H9 (cell line): ENCODE data around the gene CACNB3. TPM values are rescaled to one million over a fixed set of nuclear protein-coding genes. Genes with fewer than 3 reads are reported as not detected.
"Not testable (repeated sequence)": the region's sequence is repeated elsewhere in the genome, so short reads cannot be mapped to it uniquely, and the experiment has no call there.

Source experiments
- DNase-seq: peaks from one replicate; pipeline ENCODE4 v3.0.0-alpha.2; 2017
- H2AFZ ChIP-seq: one replicate; pipeline ENCODE4 v1.6.1; 2013; ENCODE audit warnings: mild to moderate bottlenecking, low read length, control low read depth, moderate library complexity
- H2AK5ac ChIP-seq: 2 replicates; pipeline ENCODE4 v1.6.1; 2013; ENCODE audit warnings: low read length, control low read depth, mixed read lengths; ENCODE audit not compliant: insufficient read length
- H2BK120ac ChIP-seq: one replicate; pipeline ENCODE4 v1.6.1; 2013; ENCODE audit warnings: low read depth, mild to moderate bottlenecking, low read length, control low read depth, inconsistent platforms; ENCODE audit not compliant: poor library complexity, severe bottlenecking
- H2BK12ac ChIP-seq: 2 replicates; pipeline ENCODE4 v1.6.1; 2013; ENCODE audit warnings: low read length, control low read depth, mixed read lengths, low read depth; ENCODE audit not compliant: insufficient read length
- H2BK15ac ChIP-seq: 2 replicates; pipeline ENCODE4 v1.6.1; 2013; ENCODE audit warnings: low read depth, low read length, control low read depth
- H2BK20ac ChIP-seq: one replicate; pipeline ENCODE4 v1.6.1; 2013; ENCODE audit warnings: low read depth, mild to moderate bottlenecking, low read length, control low read depth, inconsistent platforms; ENCODE audit not compliant: poor library complexity, severe bottlenecking
- H2BK5ac ChIP-seq: 2 replicates; pipeline ENCODE4 v1.6.1; 2013; ENCODE audit warnings: low read length, control low read depth, mixed read lengths; ENCODE audit not compliant: insufficient read length
- H3K14ac ChIP-seq: 2 replicates; pipeline ENCODE4 v1.6.1; 2013; ENCODE audit warnings: low read length, control low read depth; ENCODE audit not compliant: insufficient read depth
- H3K18ac ChIP-seq: 2 replicates; pipeline ENCODE4 v1.6.1; 2013; ENCODE audit warnings: low read depth, mild to moderate bottlenecking, mixed read lengths, low read length, control low read depth; ENCODE audit not compliant: insufficient read length
- H3K23ac ChIP-seq: 2 replicates; pipeline ENCODE4 v1.6.1; 2013; ENCODE audit warnings: low read length, control low read depth, mixed read lengths, low read depth; ENCODE audit not compliant: insufficient read length
- H3K23me2 ChIP-seq: 2 replicates; pipeline ENCODE4 v1.6.1; 2013; ENCODE audit warnings: low read depth, mild to moderate bottlenecking, mixed read lengths, low read length, control low read depth; ENCODE audit not compliant: insufficient read length, poor library complexity, severe bottlenecking
- H3K27ac ChIP-seq: 2 replicates; pipeline ENCODE4 v1.5.1; 2013; ENCODE audit warnings: low read length, control low read depth, mixed read lengths, low read depth; ENCODE audit not compliant: insufficient read length
- H3K27me3 ChIP-seq: 2 replicates; pipeline ENCODE4 v1.6.1; 2013; ENCODE audit warnings: low read length, control low read depth, inconsistent platforms; ENCODE audit not compliant: insufficient read depth
- H3K4ac ChIP-seq: 2 replicates; pipeline ENCODE4 v1.6.1; 2013; ENCODE audit warnings: low read depth, mild to moderate bottlenecking, control low read depth, inconsistent platforms, low read length, moderate library complexity
- H3K4me1 ChIP-seq: 2 replicates; pipeline ENCODE4 v1.6.1; 2013; ENCODE audit warnings: low read length, control low read depth, inconsistent platforms; ENCODE audit not compliant: insufficient read depth
- H3K4me2 ChIP-seq: 2 replicates; pipeline ENCODE4 v1.6.1; 2013; ENCODE audit warnings: low read length, control low read depth, mixed read lengths; ENCODE audit not compliant: insufficient read length, insufficient read depth
- H3K56ac ChIP-seq: 2 replicates; pipeline ENCODE4 v1.6.1; 2013; ENCODE audit warnings: low read depth, mild to moderate bottlenecking, mixed read lengths, low read length, control low read depth; ENCODE audit not compliant: insufficient read length
- H3K79me1 ChIP-seq: 2 replicates; pipeline ENCODE4 v1.6.1; 2013; ENCODE audit warnings: low read depth, mild to moderate bottlenecking, moderate library complexity, low read length, control low read depth, inconsistent platforms; ENCODE audit not compliant: insufficient read depth, poor library complexity, severe bottlenecking
- H3K79me2 ChIP-seq: 2 replicates; pipeline ENCODE4 v1.6.1; 2013; ENCODE audit warnings: low read length, control low read depth, inconsistent platforms; ENCODE audit not compliant: insufficient read depth
- H3K9ac ChIP-seq: 2 replicates; pipeline ENCODE4 v1.6.1; 2013; ENCODE audit warnings: low read length, control low read depth, mixed read lengths; ENCODE audit not compliant: insufficient read length; ENCODE audit errors: extremely low read depth
- H3K9me3 ChIP-seq: one replicate; pipeline ENCODE4 v1.6.1; 2013; ENCODE audit warnings: low read depth, low read length, inconsistent platforms; ENCODE audit not compliant: control insufficient read depth
- H3T11ph ChIP-seq: one replicate; pipeline ENCODE4 v1.6.1; 2013; ENCODE audit warnings: mild to moderate bottlenecking, low read length, control low read depth, inconsistent platforms
- H4K20me1 ChIP-seq: one replicate; pipeline ENCODE4 v1.6.1; 2013; ENCODE audit not compliant: control insufficient read depth, insufficient read length, insufficient read depth
- H4K5ac ChIP-seq: 2 replicates; pipeline ENCODE4 v1.6.1; 2013; ENCODE audit warnings: low read depth, mild to moderate bottlenecking, mixed read lengths, low read length, control low read depth; ENCODE audit not compliant: insufficient read length
- H4K8ac ChIP-seq: replicated peaks from 2 replicates; pipeline ENCODE4 v1.6.1; 2013; ENCODE audit warnings: low read length, control low read depth, mixed read lengths, low read depth; ENCODE audit not compliant: insufficient read length
- H4K91ac ChIP-seq: 2 replicates; pipeline ENCODE4 v1.6.1; 2013; ENCODE audit warnings: low read depth, mild to moderate bottlenecking, moderate library complexity, mixed read lengths, low read length, control low read depth; ENCODE audit not compliant: insufficient read length
- H3K27ac Mint-ChIP-seq, 3 experiments: 2 replicates in 2 of 3; 3 replicates in 1 of 3; pipeline ENCODE4 v1.8.0; 2020 to 2021; ENCODE audit warnings: mixed read lengths in 3 of 3, mild to moderate bottlenecking in 1 of 3, moderate library complexity in 1 of 3
- H3K27me3 Mint-ChIP-seq: 2 replicates; pipeline ENCODE4 v1.8.0; 2021; ENCODE audit warnings: low read depth, mild to moderate bottlenecking, moderate library complexity, mixed read lengths
- H3K36me3 Mint-ChIP-seq, 3 experiments: 2 replicates in 2 of 3; 3 replicates in 1 of 3; pipeline ENCODE4 v1.8.0; 2020 to 2021; ENCODE audit warnings: low read depth in 3 of 3, mixed read lengths in 3 of 3; ENCODE audit not compliant: insufficient read depth in 1 of 3
- H3K4me1 Mint-ChIP-seq, 2 experiments: 2 replicates each; pipeline ENCODE4 v1.8.0; 2020; ENCODE audit warnings: mixed read lengths in 2 of 2
- H3K4me3 Mint-ChIP-seq, 2 experiments: 2 replicates in 1 of 2; 3 replicates in 1 of 2; pipeline ENCODE4 v1.8.0; 2020 to 2021; ENCODE audit warnings: mild to moderate bottlenecking in 2 of 2, mixed read lengths in 2 of 2, moderate library complexity in 1 of 2
- H3K9me3 Mint-ChIP-seq, 2 experiments: 2 replicates in 1 of 2; 3 replicates in 1 of 2; pipeline ENCODE4 v1.8.0; 2020; ENCODE audit warnings: mild to moderate bottlenecking in 2 of 2, mixed read lengths in 2 of 2, moderate library complexity in 1 of 2
- WGBS: extraction: QIAGEN DNeasy Blood & Tissue Kit; methylation state at CpG from one replicate; pipeline ENCODE4 v1.1.7; 2013; ENCODE audit warnings: missing lambda C conversion rate, low lambda C conversion rate, mixed read lengths; ENCODE audit not compliant: insufficient read length; ENCODE audit errors: extremely low coverage; 5-methylcytosine and 5-hydroxymethylcytosine counted together
- total RNA-seq: library from RNA; stranded (reverse); gene quantifications from 2 replicates; pipeline ENCODE4 v1.2.1, GENCODE V29; 2021
- TF ChIP-seq, protein P1 (sequence below): fragments of 200-600 bp; sonication (generic); conservative IDR thresholded peaks from 3 replicates; pipeline ENCODE4 v1.8.0; 2021; ENCODE audit warnings: antibody characterized with exemption, mild to moderate bottlenecking

The CACNB3 gene
- total RNA-seq, 1 experiment from 2014 or later = 35.1 TPM

DNA sequence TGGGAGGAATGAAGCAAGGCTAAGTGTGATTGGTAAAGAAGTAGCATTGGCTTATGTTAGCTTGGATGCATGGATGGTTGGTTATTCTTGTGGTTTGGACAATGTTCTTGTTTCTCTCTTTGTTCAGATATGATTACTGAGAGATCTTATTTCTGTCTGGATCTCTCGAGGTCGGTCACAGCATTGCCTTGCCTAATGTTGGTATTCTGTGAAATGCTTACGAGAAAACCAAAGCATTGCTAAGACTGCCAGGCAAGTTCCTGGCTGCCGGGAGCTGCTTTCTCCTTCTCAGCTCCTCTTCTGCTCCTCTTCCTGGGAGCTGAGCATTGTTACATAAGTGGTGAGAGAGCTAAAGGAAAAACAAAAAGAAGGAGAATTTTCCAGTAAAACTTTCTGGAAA, 54.8 kb downstream of the CACNB3 start:
- Histone ChIP-seq H2AK5ac (no peak overlapping the region), H3K27me3 (no peaks in the 10 kb centered on the region), H3K56ac (no peak overlapping the region), H4K8ac (no peak overlapping the region), H3K9ac (no peak overlapping the region), H3K4me2 (no peak overlapping the region), H3K79me1 (no peaks in the 10 kb centered on the region), H2BK15ac (no peak overlapping the region), H2BK120ac (no peak overlapping the region), H2BK5ac (no peak overlapping the region), H2BK20ac (no peak overlapping the region), H4K20me1 (no peaks in the 10 kb centered on the region), H2AFZ (no peak overlapping the region), H3K79me2 (no peaks in the 10 kb centered on the region), H3K9me3 (no peaks in the 10 kb centered on the region), H3K27ac (no peak overlapping the region), H3K23ac (no peak overlapping the region), H3K23me2 (no peaks in the 10 kb centered on the region), H3K4ac (no peak overlapping the region), H3T11ph (no peak overlapping the region), H3K4me1 (no peaks in the 10 kb centered on the region), H4K91ac (no peak overlapping the region), H2BK12ac (no peak overlapping the region), H3K18ac (no peak overlapping the region), H4K5ac (no peak overlapping the region), H3K14ac (no peak overlapping the region)
- no peaks in the 10 kb centered on the region for H3K36me3 Mint-ChIP-seq
- no peak for DNase-seq
- WGBS = no CpG with 5 or more reads among the region's 4 CpGs
- TF ChIP-seq, protein P1, sequence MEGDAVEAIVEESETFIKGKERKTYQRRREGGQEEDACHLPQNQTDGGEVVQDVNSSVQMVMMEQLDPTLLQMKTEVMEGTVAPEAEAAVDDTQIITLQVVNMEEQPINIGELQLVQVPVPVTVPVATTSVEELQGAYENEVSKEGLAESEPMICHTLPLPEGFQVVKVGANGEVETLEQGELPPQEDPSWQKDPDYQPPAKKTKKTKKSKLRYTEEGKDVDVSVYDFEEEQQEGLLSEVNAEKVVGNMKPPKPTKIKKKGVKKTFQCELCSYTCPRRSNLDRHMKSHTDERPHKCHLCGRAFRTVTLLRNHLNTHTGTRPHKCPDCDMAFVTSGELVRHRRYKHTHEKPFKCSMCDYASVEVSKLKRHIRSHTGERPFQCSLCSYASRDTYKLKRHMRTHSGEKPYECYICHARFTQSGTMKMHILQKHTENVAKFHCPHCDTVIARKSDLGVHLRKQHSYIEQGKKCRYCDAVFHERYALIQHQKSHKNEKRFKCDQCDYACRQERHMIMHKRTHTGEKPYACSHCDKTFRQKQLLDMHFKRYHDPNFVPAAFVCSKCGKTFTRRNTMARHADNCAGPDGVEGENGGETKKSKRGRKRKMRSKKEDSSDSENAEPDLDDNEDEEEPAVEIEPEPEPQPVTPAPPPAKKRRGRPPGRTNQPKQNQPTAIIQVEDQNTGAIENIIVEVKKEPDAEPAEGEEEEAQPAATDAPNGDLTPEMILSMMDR = no peak
- 0 out of 4 replicates have a peak, but pooled peaks cover 0 to under 1% of the 10 kb centered on the region in 2 experiments for H3K4me1 Mint-ChIP-seq
- peaks cover 2% of the 10 kb centered on the region; the same call in 1 of the 2 replicates for H3K27me3 Mint-ChIP-seq
- no peak overlapping the region for H3K4me3 Mint-ChIP-seq
- no peak overlapping the region for H3K27ac Mint-ChIP-seq
- no peaks in the 10 kb centered on the region; a peak in 1 of 5 replicates for H3K9me3 Mint-ChIP-seq

DNA sequence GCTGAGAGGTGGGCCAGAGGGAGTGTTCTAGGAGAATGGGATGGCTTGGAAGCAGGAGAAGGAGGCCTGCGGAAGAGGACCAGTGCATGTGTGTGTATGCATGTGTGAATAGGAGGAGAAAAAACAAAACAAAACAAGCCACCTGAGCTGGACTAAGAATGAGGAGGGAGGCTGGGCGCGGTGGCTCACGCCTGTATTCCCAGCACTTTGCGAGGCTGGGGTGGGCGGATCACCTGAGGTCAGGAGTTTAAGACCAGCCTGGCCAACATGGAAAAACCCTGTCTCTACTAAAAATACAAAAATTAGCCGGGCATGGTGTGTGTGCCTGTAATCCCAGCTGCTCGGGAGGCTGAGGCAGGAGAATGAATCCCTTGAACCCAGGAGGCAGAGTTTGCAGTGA, 55.2 kb downstream of the CACNB3 start:
- H4K5ac ChIP-seq, H3K27me3 Mint-ChIP-seq, H2BK120ac ChIP-seq, H3K23me2 ChIP-seq, H3K9me3 ChIP-seq, H3K14ac ChIP-seq, H3K4me2 ChIP-seq, H3K79me2 ChIP-seq, H3K4me1 Mint-ChIP-seq, H3K18ac ChIP-seq, DNase-seq, H2BK12ac ChIP-seq, H4K20me1 ChIP-seq, H3K9me3 Mint-ChIP-seq, H3K27ac Mint-ChIP-seq, H2AFZ ChIP-seq, H3K9ac ChIP-seq, H3T11ph ChIP-seq, H3K56ac ChIP-seq, H2BK5ac ChIP-seq, H4K8ac ChIP-seq, H3K27ac ChIP-seq, H2BK20ac ChIP-seq, H4K91ac ChIP-seq, H3K4me3 Mint-ChIP-seq, H3K4ac ChIP-seq, H3K36me3 Mint-ChIP-seq, H3K79me1 ChIP-seq, H3K23ac ChIP-seq, H2AK5ac ChIP-seq, H2BK15ac ChIP-seq, H3K4me1 ChIP-seq, H3K27me3 ChIP-seq: not testable (repeated sequence)
- WGBS = no CpG with 5 or more reads among the region's 8 CpGs
